ENCODE results near the gene NPFF.

The NPFF gene

DNA sequence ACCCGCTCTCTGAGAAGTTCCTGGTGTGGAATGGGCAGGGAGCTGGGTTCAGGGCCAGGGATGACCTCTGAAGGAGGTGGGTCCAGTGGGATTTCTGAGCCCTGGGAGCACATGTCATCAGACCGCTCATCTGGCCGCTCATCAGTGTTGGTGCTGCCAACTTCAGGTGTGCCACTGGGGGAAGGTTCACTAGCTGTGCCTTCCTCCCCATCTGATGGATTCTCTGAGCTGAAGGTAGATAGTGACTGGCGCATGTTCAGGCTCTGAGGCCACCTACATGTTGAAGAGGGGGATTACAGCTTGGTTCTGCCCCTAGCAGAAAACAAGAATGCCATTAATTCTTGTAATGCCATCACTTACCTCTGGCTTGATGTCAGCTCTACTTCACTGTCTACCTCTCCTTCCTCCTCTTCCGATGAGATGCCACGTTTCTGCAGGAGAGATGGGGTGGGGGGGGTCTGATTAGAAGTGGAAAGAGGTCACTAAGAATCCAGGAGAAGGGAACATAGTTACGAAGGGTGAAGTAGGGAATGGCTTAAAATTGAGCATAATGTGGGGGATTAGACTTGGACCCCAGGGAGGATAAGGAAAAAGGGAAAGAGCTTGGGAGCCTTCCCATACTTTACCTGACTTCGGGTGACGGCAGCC is 25.2 kb downstream of the NPFF start:
- TF ChIP-seq, protein P1, sequence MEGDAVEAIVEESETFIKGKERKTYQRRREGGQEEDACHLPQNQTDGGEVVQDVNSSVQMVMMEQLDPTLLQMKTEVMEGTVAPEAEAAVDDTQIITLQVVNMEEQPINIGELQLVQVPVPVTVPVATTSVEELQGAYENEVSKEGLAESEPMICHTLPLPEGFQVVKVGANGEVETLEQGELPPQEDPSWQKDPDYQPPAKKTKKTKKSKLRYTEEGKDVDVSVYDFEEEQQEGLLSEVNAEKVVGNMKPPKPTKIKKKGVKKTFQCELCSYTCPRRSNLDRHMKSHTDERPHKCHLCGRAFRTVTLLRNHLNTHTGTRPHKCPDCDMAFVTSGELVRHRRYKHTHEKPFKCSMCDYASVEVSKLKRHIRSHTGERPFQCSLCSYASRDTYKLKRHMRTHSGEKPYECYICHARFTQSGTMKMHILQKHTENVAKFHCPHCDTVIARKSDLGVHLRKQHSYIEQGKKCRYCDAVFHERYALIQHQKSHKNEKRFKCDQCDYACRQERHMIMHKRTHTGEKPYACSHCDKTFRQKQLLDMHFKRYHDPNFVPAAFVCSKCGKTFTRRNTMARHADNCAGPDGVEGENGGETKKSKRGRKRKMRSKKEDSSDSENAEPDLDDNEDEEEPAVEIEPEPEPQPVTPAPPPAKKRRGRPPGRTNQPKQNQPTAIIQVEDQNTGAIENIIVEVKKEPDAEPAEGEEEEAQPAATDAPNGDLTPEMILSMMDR (IDR thresholded peaks at IDR 0.05) = no peak

DNA sequence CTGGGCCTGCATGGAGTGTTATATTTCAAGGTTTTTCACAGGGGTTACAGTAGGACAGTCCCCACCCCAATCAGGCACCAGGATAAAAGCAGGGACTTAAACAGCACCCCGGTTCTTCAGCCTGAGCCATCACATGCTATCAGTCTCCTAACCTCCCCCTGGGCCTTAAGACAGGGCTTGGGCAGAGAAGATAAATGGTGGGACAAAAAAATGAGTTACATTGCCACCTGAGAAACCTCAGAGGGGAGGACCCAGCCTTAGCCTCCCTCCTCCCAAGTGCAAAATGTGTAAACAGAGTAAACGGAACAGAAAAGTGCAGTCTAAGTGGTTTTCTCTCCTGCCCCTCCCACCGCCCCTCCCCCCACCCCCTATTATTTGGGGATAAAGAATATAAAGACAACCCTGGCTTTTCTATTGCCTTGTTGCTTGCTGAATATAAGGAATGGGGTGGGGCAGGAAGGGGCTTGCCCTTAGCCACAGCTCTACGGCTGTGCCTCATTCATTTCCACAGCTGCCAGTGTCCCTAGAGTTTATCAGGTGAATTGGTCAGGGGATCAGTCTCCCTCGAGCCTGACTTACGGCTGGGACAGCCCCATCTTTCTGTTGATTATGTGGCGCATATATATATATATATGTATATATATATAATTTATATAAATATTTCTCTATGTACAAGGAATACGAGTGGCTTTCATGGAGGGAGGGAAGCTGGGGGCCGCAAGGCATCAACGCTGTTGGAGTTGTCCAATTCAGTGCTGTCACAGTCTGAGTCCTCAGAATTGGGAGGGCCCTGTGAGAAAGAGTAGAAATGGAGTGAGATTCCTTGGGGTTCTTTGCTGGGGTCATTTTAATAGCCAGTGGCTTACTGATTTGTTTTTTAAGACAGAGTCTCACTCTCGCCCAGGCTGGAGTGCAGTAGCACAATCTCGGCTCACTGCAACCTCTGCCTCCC is 26.5 kb downstream of the NPFF start:
- TF ChIP-seq, protein P1 (IDR thresholded peaks at IDR 0.05) = no peak

DNA sequence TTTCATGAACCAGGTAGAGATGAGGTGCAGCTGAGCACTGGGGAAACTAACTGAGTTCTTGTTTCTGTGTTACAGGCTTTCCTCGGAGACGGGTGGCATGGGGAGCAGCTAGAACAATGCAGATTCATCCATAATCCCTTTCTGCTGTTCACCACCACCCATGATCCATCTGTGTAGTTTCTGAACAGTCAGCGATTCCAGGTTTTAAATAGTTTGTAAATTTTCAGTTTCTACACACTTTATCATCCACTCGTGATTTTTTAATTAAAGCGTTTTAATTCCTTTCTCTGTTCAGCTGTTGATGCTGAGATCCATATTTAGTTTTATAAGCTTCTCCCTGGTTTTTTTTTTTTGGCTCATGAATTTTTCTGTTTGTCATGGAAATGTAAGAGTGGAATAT is 28.0 kb downstream of the NPFF start:
- TF ChIP-seq, protein P1 (IDR thresholded peaks at IDR 0.05) = no peak

DNA sequence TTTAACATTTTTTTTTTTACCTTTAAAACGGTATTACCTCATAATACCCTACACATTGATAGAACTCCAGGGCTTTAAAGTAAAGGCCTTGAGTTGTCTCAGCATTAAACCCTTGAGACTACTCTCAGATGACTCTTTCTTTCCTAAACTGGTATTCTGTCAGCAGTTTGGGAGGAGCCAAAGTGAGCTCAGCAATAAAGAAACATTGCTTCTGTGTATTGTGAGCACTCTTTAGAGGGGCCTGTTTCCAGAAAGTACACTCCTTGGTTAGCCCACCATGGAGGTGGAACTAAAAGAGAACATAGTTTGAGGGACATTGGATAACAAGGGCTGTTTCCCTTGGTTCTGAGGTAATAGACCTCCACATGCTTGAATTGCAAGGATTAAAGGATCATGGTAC is 28.4 kb downstream of the NPFF start:
- TF ChIP-seq, protein P1 (IDR thresholded peaks at IDR 0.05) = no peak

DNA sequence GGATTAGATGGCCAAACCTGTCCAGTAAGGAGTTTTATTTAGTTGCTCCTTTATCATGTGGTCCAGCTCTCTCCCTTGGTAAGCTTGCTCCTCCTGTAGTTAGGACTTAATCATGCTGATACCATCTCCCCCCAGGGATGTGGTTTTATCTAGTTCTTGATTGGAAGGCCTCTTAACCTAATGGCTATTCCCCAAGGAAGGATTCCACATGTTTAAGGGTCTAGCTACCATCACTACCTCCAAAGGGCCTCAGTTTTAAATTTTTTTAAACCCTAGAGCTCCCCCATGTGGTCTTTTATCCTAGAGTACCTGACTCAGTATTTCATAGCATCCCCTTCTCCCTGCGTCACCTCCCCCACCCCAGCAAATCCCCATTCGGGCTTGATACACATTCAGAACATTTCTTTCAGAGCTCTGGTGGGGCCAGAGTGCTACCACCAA is 30.5 kb downstream of the NPFF start:
- TF ChIP-seq, protein P1 (IDR thresholded peaks at IDR 0.05) = peak; percentile 40; the same call in 1 of the 2 replicates

DNA sequence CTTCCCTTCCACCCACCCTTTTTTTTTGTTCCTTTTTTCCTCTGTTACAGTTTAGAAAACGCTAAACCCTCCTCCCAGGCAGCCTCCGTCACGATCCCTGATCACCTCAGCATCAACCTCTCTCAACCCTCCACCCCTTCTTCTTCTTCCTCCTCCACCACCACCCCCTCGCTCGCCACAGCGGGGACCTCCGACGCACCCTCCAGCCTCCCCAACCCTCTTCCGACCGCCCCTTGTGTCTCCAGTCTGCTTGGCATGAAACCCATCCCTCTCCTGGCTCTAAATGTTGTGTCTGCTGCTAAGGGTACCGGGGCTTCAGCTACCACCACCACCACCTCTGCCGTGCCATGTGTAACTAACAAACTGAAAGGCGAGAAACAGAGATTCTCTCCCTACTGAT is 32.5 kb downstream of the NPFF start:
- TF ChIP-seq, protein P1 (IDR thresholded peaks at IDR 0.05) = no peak

DNA sequence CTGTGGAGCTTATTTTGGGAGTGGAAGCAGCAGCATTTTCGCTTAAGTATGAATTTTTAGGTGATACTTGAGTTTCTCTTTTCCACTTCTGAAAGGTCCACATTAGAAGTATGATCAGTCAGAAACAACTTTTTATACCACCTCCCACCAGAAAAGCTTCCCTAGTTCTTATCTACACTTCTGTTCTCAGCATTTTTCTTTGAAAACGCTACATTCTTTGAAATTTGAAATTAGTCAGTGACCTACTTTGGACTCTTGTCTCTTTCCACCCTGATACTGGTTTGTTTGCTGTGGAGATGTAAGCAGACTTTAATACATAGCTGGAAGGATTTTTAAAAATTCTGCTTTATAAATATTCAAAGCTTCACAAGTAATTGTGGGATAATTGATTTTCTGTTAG is 33.2 kb downstream of the NPFF start:
- TF ChIP-seq, protein P1 (IDR thresholded peaks at IDR 0.05) = no peak
